ENCODE data around the gene PRDM13. TPM values are rescaled to one million over a fixed set of nuclear protein-coding genes. Genes with fewer than 3 reads are reported as not detected.
A peak's percentile ranks its signal among the peaks of the same experiment; 100 is the strongest.
"Not testable (repeated sequence)": the region's sequence is repeated elsewhere in the genome, so short reads cannot be mapped to it uniquely, and the experiment has no call there.

The PRDM13 gene
- total and polyA plus RNA-seq, 9 of the 15 experiments (the other 6 are each of a cell fraction or from before 2014, with no cell fraction given), result not detected

DNA sequence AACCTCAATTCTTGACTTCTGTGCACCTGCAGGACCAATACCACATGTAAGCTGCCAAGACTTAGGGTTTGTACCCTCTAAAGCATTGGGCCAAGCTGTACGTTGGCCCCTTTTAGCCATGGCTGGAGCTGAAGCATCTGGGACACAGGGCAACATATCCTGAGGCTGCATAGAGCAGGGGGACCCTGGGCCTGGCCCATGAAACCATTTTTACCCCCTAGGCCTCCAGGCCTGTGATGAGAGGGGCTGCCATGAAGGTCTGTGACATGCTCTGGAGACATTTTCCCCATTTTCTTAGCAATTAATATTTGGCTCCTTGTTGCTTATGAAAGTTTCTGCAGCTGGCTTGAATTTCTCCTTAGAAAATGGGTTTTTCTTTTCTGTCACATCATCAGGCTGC lies 31.0 kb downstream of the PRDM13 start:
- Histone ChIP-seq H4K20me1 (replicated peaks; ENCODE audit: control insufficient read depth, insufficient read depth, low read length) (no peaks in the 10 kb centered on the region), H3K36me3 (ENCODE audit: control insufficient read depth, insufficient read depth, low read length) (no peaks in the 10 kb centered on the region), H2AFZ (ENCODE audit: low read depth, low read length) (no peak overlapping the region), H3K9me1 (ENCODE audit: control insufficient read depth, insufficient read depth, low read length) (no peaks in the 10 kb centered on the region), H3K79me2 (ENCODE audit: control insufficient read depth, insufficient read depth, low read length) (no peaks in the 10 kb centered on the region), H3K9ac (ENCODE audit: insufficient read depth in 1 of 2, low read depth in 2 of 2, low read length in 2 of 2) (no peak overlapping the region), H3K27ac (ENCODE audit: extremely low read depth, low read depth, low read length) (no peak overlapping the region), H3K4me1 (replicated peaks in 1 of 2; ENCODE audit: control insufficient read depth in 2 of 2, insufficient read depth in 2 of 2, low read length in 2 of 2) (no peaks in the 10 kb centered on the region), H3K4me3 (no peak overlapping the region), H3K4me2 (ENCODE audit: insufficient read depth, low read length) (no peak overlapping the region), H3K9me3 (replicated peaks; ENCODE audit: control insufficient read depth, insufficient read depth, low read depth, low read length) (no peaks in the 10 kb centered on the region), H3K27me3 (ENCODE audit: control insufficient read depth in 2 of 2, insufficient read depth in 2 of 2, low read length in 2 of 2) (no peaks in the 10 kb centered on the region; a peak in 1 of 5 replicates)
- no peak for DNase-seq (ENCODE audit: extremely low read depth in 1 of 4, low spot score in 3 of 4)
- no TSS peak for BruUV-seq (replicated peaks)
- CTCF ChIA-PET (ENCODE audit: low intra/inter-chr PET ratio), result no interaction called here
- TF ChIP-seq KLF1 (tag; IDR thresholded peaks at IDR 0.05), result no peak
- no peak for TF ChIP-seq KLF6 (CRISPR knock-in tag; IDR thresholded peaks at IDR 0.05; ENCODE audit: borderline replicate concordance)
- no peak for TF ChIP-seq JUN (IDR thresholded peaks at IDR 0.05; ENCODE audit: borderline replicate concordance, low read depth, low read length)
- no peak for TF ChIP-seq JUN (CRISPR knock-in tag; IDR thresholded peaks at IDR 0.05; ENCODE audit: borderline replicate concordance)
- TF ChIP-seq TEAD2 (tag; IDR thresholded peaks at IDR 0.05), result no peak
- TF ChIP-seq ZNF444 (CRISPR knock-in tag; IDR thresholded peaks at IDR 0.05), result no peak
- intact Hi-C loops (cut with micrococcal nuclease), result no loop called here
- WGBS (ENCODE audit: insufficient coverage, low coverage, missing lambda C conversion rate), result 8% methylated on average over 1 of the region's 1 CpG
- no peak for ATAC-seq
- in situ Hi-C loops (cut with MboI), result no loop called here
- POLR2A ChIA-PET, result no interaction called here
- FAIRE-seq, result no peak

DNA sequence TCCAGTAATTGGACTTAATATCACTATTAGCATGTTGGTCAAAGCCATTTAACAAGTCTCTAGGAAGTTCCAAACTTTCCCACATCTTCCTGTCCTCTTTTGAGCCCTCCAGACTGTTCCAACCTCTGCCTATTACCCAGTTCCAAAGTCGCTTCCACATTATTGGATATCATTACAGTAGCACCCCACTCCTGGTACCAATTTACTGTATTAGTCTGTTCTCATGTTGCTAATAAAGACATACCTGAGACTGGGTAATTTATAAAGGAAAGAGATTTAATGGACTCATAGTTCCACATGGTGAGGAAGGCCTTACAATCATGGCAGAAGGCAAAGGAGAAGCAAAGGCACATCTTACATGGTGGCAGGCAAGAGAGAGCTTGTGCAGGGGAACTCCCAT lies 31.7 kb downstream of the PRDM13 start:
- H3K27ac ChIP-seq (ENCODE audit: extremely low read depth, low read depth, low read length); intact Hi-C loops (cut with micrococcal nuclease); H4K20me1 ChIP-seq (replicated peaks; ENCODE audit: control insufficient read depth, insufficient read depth, low read length); H3K9me1 ChIP-seq (ENCODE audit: control insufficient read depth, insufficient read depth, low read length); H3K4me3 ChIP-seq; FAIRE-seq; CTCF ChIA-PET (ENCODE audit: low intra/inter-chr PET ratio); H3K79me2 ChIP-seq (ENCODE audit: control insufficient read depth, insufficient read depth, low read length); BruUV-seq (replicated peaks); H3K4me2 ChIP-seq (ENCODE audit: insufficient read depth, low read length); in situ Hi-C loops (cut with MboI); H3K27me3 ChIP-seq (ENCODE audit: control insufficient read depth in 2 of 2, insufficient read depth in 2 of 2, low read length in 2 of 2); H3K9ac ChIP-seq (ENCODE audit: insufficient read depth in 1 of 2, low read depth in 2 of 2, low read length in 2 of 2); H3K4me1 ChIP-seq (replicated peaks in 1 of 2; ENCODE audit: control insufficient read depth in 2 of 2, insufficient read depth in 2 of 2, low read length in 2 of 2); ATAC-seq; H2AFZ ChIP-seq (ENCODE audit: low read depth, low read length); H3K9me3 ChIP-seq (replicated peaks; ENCODE audit: control insufficient read depth, insufficient read depth, low read depth, low read length); POLR2A ChIA-PET; H3K36me3 ChIP-seq (ENCODE audit: control insufficient read depth, insufficient read depth, low read length); DNase-seq (ENCODE audit: extremely low read depth in 1 of 4, low spot score in 3 of 4): not testable (repeated sequence)
- TF ChIP-seq TRIM28 (IDR thresholded peaks at IDR 0.05) (0 out of 2 replicates have a peak, but pooled peaks have one; percentile 28), ZNF280A (IDR thresholded peaks at IDR 0.05; ENCODE audit: low read depth, partially characterized antibody) (peak; percentile 28), ZNF707 (CRISPR knock-in tag; conservative IDR thresholded peaks at IDR 0.05) (peak; percentile 93)
- 0% methylated on average over 1 of the region's 1 CpG for WGBS (ENCODE audit: insufficient coverage, low coverage, missing lambda C conversion rate)

Data from K562 (cell line).